NCI-H146 treated with DMSO at 0.1 percent for 48 hours (cell line): ENCODE measurements around the gene DUS2.
A peak's percentile ranks its signal among the peaks of the same experiment; 100 is the strongest.
"Not testable (repeated sequence)": the region's sequence is repeated elsewhere in the genome, so short reads cannot be mapped to it uniquely, and the experiment has no call there.

Experiments used
- DNase-seq: peaks from one replicate; lab custom pipeline; 2025; ENCODE audit not compliant: unreplicated experiment; lab: John Stamatoyannopoulos, UW

Gene DUS2

DNA sequence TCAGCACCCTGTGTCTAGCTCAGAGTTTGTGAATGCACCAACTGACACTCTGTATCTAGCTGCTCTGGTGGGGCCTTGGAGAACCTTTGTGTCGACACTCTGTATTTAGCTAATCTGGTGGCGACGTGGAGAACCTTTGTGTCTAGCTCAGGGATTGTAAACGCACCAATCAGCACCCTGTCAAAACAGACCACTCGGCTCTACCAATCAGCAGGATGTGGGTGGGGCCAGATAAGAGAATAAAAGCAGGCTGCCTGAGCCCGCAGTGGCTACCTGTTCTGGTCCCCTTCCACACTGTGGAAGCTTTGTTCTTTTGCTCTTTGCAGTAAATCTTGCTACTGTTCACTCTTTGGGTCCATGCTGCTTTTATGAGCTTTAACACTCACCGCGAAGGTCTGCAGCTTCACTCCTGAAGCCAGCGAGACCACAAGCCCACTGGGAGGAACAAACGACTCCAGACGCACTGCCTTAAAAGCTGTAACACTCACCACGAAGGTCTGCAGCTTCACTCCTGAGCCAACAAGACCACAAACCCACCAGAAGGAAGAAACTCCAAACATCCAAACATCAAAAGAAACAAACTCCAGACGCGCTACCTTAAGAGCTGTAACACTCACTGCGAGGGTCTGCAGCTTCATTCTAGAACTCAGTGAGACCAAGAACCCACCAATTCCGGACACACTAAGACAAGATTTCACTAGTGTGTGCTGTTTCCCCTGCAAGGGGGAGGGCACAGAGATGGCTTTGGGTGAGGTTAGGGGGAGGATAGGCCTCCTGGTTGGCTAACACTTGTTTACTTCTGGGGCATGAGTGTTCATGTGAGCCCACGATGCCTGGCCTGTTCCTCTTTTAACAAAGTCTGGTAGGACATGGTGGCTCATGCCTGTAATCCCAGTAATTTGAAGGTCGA is 24.1 kb upstream of the DUS2 start, which contains the start of gene DPEP2:
Gene DPEP2 (minus strand): TSS at position 706 of the 910 bp plus-strand sequence. CDS start 6,272 bp downstream, outside the sequence.
- not testable (repeated sequence) for DNase-seq

DNA sequence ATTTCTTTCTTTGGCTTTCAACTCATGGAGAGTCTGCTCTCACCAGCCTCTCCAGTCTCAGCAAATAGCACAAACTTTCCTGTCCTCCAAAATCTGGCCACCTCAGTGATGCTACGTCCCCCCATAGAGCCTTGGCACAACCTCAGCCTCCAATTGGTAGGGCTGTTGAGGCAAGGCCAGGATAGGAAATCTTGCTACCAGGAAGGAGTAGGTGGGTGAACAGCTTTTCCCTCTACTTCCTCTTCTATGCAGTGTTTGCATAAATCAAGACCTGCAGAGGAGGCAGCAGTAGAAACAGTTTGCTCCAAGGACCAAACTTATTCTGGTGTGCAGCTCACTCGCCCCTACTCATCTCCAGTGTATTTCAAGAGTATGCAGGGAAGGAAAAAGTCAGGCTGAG is 23.1 kb upstream of the DUS2 start:
- DNase-seq: no peak

DNA sequence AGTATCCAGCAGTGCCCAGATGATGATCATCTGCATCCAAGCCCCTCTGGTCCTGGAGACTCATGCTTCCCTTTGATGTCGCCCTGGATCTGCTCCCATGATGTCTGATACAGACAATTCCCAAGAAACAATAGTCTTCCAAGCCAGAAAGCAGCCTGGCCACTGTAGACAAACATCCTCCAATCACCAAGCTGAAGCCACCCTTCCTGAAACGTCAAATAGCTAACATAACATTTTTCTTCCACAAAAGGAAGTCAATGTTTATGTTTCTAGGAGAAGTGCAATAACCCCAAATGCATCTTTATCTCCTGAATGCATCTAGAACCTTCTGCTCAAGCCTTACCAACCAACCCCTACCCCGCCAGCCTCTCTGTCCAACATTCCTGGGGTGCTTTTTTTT is 22.6 kb upstream of the DUS2 start:
- no peak for DNase-seq

DNA sequence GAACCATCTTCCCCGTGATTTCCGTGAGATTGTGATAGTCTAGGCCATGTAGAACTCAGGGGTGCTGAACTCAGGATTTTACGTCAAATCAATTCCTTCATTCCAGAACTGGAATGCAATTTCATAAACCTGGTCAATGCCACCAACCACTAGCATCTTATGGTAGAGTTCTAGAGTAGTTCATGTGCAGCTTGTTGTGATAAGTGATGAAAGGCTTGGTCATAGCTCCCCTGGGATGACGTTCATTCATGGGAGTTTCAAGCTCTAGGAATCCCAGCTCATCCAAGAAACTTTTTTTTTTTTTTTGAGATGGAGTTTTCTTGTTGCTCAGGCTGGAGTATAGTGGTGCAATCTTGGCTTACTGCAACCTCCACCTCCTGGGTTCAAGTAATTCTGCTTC is 20.1 kb upstream of the DUS2 start:
- DNase-seq: no peak

DNA sequence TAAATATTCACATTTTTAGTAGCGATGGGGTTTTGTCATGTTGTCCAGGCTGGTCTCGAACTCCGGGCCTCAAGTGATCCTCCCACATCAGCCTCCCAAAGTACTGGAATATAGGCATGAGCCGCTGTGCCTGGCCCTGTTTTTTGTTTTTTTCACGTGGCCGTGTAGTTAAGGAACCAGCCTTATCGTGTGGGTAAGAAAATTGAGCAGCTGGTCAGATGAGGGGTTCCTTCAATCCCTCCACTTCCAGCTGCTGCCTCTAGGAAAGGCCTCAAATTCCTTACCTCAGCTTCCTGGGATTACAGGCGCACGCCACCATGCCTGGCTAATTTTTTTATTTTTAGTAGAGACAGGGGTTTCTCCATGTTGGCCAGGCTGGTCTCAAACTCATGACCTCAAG is 17.9 kb upstream of the DUS2 start:
- DNase-seq: no peak

DNA sequence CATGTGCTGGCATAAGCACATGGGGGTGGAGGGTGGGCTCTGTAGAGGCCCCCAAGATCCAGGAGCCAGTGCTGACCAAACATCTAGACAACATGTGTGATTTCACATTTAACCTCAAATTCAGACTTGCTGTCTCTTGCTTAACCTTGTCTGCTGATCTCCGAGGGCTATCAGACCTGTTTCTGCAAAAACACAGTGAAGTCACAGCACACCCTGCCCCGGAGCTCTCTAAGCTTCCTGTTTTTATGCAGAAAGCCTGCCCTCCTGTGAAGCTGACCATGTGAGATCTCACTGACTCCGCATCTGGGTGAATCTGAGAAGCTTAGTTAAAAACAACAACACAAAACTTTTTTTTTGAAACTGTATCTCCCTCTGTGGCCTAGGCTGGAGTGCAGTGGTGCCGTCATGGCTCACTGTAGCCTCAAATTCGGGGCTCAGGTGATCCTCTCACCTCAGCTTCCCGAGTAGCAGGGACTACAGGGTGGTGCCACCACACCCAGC is 17.2 kb upstream of the DUS2 start:
- DNase-seq: no peak

DNA sequence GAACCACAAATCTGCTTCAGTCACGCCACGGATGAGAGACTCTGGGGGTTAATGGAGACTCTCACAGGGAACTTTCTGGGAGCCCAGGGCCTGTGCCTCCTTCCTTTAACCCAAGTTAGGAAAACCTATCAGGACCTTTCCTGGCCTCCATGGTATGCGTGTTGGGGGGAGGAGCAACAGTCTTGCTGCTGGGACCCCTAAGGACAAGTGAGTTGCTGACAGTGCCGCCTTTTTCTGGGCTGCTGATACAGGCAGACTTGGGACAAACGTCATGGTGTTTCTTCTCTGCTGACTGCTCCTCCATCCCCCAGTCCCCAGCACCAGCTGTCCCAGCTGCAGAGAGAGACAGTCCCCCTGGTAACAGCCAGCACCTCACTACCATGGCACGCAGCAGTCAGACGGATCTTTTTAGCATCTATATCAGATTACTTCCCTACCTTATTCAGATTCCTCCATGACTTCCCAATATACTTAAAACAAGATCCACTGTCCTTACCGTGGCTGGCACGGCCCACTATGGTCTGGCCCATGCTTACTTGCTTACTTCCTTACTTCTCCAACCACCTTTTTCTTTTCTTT is 13.8 kb upstream of the DUS2 start:
- no peak for DNase-seq

DNA sequence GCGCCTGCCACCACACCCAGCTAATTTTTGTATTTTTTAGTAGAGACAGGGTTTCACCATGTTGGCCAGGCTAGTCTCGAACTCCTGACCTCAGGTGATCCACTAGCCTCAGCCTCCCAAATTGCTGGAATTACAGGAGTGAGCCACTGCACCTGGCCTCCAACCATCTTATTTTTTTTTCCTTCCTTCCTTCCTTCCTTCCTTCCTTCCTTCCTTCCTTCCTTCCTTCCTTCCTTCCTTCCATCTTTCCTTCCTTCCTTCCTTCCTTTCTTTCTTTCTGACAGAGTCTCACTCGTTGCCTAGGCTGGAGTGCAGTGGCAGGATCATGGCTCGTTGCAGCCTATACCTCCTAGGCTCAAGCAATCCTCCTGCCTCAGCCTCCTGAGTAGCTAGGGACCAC is 13.2 kb upstream of the DUS2 start:
- DNase-seq: not testable (repeated sequence)

DNA sequence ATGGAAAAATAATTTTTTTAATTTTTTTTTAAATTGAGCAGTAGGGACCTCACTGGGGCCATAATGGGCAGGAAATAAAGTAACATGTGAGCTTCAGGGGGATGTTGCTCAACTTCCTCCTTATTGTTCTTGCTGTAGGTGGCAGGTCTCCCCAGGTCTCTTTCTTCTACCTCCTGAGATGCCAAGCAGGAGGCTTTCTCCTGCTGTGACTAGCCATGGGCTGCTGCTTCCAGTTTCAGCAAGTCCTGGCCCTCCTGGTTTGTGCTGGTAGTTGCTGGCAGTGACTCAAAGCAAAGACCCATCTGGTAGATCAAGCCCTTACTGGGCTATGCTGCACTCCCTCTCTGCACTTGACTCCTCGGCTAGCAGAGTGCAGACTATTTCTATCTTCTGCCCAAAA is 9.6 kb upstream of the DUS2 start:
- no peak for DNase-seq

DNA sequence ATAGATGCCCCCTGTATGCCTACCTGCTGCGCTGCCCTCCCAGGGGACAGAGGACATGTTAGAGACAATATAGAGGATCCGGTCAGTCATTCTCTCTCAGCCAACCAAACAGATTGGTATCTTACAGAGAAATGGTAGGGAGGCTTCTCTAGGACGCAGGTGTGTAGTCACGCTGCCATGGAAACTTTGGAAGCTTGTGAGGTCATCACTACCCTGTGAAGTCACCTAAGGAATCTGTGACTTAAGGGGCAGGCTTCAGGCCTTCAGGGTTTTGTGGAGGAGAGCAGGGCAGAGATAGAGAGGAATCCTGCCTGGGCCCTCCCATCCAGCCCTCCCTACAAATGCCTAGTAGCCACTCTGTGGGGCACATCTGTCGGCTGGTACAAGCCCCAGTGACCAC is 7.4 kb upstream of the DUS2 start, which contains the start of gene DPEP2NB:
Gene DPEP2NB (minus strand): TSS at position 231 of the 400 bp plus-strand sequence. CDS start 141 bp downstream, at position 90.
- DNase-seq: no peak

DNA sequence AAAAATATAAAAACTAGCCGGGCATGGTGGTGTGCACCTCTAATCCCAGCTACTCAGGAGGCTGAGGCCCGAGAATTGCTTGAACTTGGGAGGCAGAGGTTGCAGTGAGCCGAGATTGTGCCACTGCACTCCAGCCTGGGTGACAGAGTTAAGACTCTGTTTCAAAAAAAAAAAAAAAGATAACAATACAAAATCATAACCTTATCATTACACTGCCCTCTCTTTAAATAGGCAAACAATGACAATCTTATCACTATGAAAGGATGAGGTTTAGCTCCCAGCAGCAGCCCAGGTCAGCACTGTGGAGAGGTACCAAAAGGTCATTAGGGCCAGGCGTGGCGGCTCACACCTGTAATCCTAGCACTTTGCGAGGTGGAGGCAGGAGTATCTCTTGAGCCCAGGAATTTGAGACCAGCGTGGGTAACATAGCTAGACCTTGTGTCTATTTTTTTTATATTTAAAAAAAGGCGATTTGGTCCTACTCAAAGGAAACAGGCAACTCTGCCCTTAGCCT is 3.9 kb upstream of the DUS2 start:
- no peak for DNase-seq

DNA sequence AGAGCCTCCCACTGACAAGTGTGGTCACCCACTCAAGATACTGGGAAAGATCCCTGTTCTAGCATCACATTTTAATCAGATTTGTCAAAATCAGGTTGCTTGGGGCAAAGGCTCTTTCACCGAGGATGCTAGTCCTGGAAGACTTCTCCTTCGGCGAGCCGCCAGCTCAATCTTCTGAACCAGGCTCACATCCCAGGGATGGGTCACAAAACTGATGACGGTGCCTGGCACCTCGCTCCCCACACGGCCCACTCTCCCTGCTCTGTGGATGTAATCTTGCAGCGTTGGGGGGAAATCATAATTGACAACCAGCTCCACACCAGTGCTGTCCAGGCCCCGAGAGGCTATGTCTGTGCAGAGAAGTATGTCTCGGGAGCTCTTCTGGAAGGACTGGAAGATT is 1.6 kb upstream of the DUS2 start:
- DNase-seq: no peak

DNA sequence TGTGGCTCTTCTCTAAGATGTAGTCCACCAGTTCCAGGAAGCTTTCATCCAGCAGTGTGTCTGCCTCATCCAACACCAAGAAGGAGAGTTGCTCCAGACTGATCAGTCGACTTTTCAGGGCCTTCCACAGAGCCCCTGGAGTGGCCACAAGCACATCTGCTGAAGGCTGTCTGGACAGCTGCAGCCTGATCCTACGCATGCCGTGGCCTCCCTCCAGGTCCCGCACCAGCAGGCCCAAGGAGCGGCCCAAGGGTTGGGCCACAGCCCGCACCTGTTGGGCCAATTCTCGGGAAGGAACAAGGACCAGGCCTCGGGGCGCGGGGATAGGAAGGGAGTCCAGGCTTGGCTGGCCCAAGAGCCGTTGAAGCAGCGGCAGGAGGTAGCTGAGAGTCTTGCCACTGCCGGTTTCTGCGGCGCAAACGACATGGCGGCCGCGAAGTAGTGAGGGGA is 781 bp upstream of the DUS2 start:
- no peak for DNase-seq

DNA sequence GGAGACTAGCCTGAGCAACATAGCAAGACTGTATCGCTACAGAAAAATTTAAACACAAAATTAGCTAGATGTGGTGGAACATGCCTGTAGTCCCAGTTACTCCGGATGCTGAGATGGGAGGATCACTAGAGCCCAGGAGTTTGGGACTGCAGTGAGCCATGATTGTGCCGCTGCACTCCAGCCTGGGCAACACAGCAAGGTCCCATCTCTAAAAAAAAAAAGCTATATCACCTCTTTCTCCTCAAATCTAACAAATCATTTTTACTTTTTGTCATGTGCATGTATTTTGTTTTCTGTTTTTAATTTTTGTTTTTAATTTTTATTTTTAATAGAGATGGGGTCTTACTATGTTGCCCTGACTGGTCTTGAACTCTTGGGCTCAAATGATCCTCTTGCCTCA is 5.9 kb downstream of the DUS2 start:
- DNase-seq: no peak

DNA sequence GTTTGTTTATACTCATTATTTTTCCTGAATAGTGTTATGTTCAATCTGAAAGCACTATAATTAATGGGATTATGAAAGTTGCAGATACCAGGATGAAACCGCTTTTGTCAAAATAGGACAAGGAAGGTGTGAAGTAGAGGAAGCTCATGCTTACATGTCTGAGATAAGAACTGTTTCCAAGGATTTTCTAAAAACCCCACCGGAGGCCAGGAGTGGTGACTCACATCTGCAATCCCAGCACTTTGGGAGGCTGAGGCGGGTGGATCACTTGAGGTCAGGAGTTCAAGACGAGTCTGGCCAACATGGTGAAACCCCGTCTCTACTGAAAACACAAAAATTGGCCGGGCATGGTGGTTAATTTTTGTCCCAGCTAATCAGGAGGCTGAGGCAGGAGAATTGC is 7.0 kb downstream of the DUS2 start:
- DNase-seq: not testable (repeated sequence)

DNA sequence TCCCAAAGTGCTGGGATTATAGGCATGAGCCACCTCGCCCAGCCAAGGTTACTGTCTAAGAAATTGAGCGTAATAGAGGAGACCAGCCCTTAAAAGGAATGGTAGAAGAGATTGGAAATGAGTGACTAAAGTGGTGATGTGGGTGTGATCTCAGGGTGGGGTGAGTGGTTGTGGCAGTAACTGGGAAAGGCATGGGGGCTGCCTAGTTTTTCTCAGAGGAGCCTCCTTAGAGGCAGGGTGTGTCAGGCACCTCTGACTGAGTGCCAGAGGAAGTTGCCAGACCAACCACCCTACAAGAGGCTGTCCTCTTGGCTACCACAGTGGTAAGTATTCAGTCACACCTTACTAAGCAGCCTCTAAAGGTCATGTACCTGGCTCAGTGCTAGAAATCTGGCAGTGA is 8.9 kb downstream of the DUS2 start:
- no peak for DNase-seq

DNA sequence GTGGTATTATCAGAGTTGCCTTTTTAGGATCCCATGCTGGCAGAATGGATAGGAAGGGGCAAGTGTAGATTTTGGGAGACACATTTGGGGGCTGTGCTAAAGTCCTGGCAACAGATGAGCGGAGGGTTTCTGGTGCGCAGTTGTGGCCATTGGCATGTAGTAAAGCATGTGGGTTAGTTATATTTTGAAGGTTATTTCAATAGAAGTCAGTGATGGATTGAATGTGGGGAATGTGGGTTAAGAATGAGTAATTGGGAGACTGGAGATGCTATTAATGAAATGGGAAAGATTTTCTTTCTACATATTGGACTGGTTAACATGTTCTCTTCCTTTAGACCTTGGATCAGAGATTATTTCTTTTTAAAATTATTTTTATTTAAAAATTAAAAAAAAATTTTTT is 10.0 kb downstream of the DUS2 start:
- no peak for DNase-seq

DNA sequence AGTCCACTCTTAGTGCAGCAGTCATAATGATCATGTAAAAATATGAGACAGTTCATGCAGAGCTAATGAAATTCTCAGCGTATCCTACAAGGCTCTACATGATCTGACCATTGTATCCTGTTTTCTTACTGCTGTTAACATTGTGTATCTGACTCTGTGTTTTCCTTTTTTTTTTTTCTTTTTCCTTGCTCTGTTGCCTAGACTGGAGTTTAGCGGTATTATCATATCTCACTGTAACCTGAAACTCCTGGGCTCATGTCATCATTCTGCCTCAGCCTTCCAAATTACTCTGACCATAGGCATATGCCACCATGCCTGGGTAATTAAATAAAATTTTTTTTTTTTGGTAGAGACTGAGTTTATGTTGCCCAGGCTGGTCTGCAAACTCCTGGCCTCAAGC is 12.1 kb downstream of the DUS2 start:
- no peak for DNase-seq

DNA sequence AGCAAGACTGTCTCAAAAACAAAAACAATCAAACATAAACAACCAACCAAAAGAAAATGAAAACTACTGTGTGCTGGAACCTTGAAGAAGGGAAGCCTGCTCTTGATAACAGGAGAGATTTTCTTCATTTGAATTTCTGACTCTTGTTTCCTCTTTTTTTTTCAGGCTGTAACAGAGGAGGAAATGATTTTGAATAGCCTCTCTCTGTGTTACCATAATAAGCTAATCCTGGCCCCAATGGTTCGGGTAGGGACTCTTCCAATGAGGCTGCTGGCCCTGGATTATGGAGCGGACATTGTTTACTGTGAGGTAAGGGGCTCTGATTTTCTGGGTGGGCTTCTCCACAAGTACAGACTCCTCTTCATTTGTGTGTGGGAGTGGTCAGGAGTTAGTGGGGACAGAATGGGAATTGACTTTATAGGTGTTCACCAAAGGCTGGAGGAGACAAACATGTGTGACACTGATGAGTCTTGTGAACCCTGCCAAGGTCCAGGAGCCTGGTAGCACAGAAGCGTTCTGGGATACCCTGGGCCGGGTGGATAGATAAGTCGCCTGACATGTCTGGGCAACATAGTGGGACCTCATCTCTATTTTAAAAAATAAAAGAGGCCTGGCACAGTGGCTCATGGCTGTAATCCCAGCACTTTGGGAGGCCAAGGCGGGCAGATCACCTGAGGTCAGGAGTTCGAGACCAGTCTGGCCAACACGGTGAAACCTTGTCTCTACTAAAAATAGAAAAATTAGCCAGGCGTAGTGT is 14.9 kb downstream of the DUS2 start:
- no peak for DNase-seq

DNA sequence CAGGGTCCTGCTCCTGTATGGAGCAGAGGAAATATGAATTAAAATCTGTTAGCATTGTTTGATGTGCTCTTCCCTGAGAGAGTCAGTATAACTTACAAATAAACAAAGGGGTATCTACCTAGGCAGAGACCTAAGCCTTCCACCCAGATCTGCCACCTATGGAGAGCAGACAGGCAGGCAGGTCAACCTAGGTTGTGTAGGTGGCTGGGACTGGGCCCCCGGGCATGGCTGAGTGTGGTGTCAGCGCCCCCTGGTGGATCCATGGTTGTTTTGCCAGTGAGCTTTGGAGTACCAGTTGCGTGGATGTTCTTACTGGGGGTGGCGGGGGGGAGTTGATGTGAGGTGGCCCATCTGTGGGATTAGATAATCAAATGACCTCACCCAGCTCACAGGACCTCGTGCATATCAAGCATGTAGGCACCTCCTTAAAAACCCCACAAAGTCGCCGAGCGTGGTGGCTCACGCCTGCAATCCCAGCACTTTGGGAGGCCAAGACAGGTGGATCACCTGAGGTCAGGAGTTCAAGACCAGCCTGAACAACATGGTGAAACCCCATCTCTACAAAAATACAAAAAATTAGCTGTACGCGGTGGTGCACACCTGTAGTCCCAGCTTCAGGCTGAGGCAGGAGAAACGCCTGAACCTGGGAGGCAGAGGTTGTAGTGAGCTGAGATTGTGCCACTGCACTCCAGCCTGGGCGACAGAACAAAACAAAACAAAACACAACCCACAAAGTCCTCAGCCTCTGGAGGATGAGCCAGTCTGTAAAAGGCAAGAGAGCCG is 17.6 kb downstream of the DUS2 start:
- DNase-seq: peak; percentile 18
